Activated CD4-positive, alpha-beta T cell treated with anti-CD3 and anti-CD28 coated beads, Interleukin-2, Interleukin-4, amounts not matched to agents 100 ng/mL and 50 ng/mL, durations not matched to agents 16 hours and 8 hours (primary cell): ENCODE measurements around the gene AIF1L.

Experiments
- DNase-seq: peaks from one replicate; pipeline ENCODE4 v3.0.0-alpha.2; 2020; ENCODE audit warnings: low spot score

Gene AIF1L

DNA sequence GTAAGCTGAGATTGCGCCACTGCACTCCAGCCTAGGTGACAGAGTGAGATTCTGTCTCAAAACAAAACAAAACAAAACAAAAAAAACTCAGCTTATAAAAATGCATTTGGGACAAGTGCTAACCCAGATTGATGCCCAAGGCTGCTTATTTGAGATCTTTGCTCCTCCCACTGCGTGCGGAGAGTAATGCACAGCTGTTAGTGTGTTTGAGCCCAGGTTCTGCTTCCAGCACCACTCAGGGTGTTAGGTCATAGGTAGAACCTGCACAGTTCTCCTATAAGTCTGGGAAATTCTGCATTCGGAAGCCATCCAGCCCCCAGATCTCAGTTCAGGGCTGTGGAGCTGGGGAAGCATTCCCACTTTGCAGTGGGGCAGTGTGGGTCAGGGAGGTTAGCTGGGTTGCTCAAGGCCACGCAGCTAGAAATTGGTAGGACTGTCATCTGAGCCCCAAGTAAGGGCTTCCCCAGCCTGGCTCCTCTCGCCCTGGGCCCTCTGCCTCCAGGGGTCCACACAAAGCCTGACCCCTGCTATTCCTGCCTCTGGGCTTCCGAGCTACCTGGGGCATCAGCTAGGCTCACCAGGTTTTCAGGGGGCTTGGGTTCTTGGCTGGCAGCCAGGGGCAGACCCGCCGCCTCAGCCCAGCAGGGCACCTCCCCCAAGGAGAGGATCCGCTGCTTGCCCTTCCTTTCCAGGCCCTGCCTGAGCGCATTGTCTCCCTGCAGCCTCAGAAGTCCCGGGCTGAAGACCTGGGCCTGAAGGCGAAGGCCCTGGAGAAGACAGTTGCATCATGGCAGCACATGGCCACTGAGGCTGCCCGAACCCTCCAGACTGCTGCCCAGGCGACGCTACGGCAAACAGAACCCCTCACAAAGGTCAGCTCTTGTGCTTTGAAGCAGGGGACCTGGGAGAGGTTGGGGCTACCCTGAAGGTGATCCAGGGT is 17.6 kb upstream of the AIF1L start:
- no peak for DNase-seq

DNA sequence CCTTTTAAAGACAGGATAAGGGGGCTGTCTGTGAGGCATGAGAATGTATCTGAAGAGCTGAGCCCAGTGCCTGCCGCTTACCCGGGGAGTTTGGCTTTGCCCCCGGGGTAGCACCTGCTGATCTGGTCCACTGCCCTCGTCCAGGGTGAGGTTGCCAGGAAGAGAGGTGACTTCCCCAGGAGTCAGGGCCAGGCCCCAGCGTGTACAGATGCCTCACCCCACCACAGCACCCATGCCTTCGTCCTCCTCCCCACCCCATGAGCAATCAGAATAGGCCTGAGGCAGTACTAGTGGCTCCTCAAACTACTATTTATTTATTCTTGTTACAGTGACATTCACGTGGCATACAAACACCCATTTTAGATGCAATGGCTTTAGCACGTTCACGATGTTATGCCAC is 15.7 kb upstream of the AIF1L start:
- DNase-seq, result no peak

DNA sequence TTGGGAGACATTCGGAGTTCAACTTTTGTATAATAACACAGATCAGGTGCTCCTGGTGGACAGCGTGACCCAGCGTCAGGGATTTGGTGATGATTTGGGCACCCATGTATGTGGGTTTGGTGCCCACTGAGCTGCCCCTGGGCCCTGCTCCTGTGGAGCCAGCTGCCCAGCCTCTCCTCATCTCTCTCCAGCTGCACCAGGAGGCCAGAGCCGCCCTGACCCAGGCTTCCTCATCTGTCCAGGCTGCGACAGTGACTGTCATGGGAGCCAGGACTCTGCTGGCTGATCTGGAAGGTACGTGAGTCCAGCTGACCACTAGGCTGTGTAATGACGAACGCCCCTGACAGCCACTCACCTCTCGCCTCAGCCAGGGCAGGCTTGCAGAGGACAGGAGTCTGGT is 14.5 kb upstream of the AIF1L start:
- DNase-seq, result no peak

DNA sequence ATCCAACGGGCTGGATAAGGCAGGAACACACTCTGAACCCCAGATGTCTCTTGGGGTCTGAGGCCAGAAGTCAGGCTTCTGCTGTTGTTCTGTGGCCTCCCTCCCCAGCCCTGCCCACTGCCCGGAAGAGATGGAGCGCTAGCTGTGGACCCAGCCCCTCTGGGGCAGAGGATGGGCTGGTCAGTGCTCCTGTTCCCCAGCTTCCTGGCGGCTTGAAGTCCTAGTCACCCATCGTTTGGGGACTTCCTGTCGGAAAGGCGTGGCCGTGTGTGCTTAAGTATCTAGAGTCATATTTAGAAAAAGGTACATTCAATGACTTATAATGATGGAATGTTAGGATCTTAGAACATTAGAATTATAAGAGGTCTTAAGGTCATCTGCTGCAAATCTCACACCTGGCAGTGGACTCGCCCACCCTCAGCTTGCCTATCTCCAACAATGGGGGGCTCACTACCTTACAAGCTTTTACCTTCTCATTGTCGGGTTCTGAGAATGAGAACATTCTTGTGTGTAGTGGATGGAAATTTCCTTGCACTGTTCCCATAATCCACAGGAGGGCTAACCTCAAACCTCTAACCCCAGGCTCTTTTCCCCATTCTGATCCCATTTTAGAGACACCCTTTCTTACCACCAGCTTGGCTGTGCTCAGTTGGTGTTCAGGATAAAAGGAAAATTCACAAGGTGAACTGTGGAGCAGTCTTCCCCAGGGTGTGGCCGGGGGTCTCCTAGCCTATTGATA is 13.4 kb upstream of the AIF1L start:
- DNase-seq, result no peak

DNA sequence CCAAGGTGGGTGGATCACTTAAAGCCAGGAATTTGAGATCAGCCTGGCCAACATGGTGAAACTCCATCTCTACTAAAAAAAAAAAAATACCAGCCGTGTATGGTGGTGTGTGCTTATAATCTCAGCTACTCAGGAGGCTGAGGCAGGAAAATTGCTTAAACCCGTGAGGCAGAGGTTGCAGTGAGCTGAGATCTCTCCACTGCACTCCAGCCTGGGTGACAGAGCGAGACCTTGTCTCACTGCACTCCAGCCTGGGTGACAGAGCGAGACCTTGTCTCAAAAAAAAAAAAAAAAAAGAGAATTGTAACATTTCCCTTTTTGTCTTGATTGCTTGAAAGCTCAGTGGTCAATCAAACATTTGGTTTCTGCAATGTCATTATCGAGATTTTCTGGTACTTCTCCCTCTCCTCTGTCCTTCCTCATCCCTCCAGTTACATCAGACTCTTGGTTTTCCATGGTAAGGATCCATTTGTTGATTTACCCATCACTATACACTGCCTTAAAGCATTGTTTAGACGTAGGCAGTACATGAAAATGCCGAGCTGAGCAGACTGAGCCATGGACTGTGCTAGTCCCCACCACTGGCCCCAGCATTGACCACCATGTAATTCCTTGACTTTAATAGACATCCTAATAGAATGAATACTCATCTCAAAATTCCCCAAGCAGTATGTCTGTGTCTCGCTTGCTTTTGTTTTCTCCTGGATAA is 11.5 kb upstream of the AIF1L start:
- DNase-seq, result no peak

DNA sequence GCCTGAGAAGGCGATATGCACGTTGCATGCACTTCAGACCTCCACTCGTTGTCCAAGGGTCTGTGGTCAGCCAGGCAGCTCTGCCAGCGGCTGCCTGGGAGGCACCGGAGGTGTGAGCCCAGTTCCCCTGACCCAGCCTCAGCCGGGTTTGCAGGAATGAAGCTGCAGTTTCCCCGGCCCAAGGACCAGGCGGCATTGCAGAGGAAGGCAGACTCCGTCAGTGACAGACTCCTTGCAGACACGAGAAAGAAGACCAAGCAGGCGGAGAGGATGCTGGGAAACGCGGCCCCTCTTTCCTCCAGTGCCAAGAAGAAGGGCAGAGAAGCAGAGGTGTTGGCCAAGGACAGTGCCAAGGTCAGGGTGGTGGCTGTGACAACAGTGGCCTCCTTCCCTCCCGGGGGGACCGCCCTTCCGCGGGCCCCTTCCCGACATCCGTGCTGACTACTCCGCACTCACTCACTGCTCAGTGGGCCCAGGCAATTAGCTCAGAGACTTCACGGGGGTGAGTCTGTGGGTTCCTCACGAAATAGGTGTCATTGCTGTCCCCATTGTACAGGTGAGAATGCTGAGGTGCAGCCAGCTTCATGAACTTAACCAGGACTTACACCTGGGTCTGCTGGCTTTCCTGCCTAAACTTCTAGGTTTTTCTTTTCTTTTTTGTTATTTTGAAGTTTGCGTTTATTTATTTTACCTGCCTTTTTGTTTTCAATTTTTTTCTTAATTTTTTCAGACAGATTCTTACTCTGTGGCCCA is 10.8 kb upstream of the AIF1L start:
- no peak for DNase-seq

DNA sequence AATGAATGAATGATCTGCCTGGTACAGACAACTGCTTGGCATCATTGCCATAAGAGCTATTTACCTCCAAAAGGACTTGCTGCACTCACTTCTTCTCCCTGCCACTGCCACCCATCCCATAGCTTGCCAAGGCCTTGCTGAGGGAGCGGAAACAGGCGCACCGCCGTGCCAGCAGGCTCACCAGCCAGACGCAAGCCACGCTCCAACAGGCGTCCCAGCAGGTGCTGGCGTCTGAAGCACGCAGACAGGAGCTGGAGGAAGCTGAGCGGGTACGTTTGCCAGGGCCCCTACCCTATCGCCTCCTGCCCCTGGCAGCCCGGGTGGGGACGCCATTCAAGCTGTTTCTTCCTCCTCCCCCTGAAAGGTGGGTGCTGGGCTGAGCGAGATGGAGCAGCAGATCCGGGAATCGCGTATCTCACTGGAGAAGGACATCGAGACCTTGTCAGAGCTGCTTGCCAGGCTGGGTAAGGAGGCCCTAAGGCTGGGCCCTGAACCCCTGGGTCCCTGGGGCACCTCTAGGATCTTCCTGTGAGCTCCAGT is 8.9 kb upstream of the AIF1L start:
- DNase-seq, result no peak

DNA sequence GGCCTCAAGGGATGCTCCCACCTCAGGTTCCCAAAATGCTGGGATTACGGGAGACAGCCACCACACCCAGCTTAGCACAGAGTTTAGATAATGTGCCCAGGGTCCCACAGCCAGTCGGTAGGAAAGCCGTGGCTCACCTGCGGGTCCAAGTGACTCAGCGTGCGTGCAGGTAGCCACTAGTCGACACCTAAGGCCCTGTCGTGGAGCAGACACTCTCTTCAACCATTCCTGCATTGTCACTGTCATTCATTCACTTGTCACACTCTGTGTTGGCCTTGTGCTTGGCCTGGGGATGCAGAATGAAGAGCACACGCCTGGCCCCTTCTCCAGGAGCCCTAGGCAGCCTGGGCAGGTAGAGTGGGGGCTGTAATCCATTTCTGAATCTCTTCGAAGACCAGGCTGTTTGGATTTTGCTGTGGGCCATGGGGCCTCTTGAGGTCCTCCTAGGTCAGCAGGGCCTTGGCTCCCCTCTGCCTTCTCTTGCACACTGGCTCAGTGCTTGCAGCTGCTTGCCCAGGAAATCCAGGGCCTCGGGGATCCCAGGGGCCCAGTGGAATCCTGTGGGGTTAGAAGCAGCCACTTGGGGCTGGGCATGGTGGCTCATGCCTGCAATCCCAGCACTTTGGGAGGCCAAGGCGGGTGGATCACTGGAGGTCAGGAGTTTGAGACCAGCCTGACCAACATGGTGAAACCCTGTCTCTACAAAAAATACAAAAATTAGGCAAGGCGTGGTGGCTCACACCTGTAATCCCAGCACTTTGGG is 6.1 kb upstream of the AIF1L start:
- no peak for DNase-seq

DNA sequence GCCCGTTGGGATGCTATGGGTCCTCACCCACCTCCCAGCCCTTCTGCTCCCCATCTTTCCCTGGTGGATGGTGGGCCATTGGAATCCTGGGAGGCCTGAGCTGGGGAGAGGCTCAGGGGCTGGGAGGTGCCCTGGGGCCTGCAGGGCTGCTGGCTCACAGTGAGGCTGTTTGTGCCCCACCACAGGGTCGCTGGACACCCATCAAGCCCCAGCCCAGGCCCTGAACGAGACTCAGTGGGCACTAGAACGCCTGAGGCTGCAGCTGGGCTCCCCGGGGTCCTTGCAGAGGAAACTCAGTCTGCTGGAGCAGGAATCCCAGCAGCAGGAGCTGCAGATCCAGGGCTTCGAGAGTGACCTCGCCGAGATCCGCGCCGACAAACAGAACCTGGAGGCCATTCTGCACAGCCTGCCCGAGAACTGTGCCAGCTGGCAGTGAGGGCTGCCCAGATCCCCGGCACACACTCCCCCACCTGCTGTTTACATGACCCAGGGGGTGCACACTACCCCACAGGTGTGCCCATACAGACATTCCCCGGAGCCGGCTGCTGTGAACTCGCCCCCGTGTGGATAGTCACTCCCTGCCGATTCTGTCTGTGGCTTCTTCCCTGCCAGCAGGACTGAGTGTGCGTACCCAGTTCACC is 4.9 kb upstream of the AIF1L start:
- DNase-seq, result no peak

DNA sequence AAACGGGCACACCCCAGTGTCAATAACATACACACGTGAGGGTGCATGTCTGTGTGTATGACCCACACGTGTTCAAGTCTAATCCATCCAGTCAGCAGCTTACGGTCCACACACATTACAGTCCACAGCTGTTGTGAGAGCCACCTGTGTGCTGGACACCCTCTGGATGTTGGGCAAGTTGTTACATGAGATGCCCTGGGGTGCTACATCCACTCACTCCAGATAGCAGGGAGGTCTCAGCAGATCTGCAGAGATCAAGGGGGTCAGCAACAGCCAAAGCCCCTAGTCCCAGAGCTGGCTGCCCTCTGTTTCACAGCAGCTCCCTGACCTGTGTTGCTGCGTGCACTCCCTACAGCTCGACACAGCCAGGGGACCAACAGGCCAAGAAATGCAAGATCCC is 4.3 kb upstream of the AIF1L start:
- no peak for DNase-seq

DNA sequence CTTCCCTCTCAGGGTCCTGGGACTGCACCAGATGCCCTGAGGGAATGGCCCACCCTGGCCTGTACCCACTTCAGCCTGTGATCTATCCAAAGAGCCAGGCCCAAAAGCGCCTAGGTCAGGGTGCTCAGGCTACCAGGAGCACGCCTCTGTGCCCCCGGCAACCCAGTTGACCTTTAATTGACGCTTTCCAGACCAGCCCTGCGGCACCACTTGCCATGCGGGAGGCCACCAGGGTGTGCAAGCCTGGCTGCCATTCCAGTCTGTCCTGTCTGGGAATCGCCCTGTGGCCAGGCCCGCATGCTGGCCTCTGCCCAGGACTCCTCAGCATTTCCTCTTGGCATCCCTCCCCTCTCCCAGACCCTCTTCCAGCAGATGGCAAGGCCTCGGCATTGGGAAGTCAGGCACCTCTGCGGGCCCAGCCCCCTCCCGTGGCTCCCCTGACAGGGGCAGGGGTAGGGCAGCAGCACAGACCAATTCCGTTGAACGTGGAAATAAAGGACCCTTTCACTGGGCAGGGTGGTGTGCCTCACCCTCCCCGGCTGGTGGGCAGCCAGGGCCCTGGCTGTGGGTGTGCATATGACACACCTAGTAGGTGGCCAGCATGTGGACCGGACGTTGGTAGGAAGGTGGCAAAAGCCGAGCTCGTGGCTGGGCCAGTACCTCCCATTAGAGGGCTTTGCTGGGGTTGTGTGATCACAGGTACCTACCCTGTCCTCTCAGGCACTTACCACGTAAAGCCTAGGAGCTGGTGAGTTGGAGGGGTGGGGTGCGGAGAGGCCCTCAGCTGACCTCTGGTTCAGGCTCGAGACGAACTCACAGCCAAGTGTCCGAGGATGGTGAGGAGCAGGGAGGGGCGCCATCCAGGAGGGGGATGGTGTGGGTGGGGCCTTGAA is 3.5 kb upstream of the AIF1L start:
- no peak for DNase-seq

DNA sequence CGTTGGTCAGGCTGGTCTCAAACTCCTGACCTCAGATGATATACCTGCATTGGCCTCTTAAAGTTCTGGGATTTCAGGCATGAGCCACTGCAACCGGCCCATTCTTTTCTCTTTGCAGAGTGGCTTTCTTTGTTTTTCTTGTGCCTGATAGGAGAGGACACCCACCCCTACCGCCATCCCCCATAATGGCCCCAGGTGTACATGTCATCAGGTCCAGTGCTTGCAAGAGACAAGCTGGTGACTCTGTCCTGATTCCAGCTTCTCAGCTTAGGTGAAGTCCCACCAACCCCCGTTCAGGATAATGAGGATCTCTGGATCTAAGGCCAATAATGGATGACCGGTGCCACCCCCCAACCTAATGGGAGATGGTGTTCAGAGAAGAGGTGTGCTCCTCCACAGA is 2.3 kb upstream of the AIF1L start:
- no peak for DNase-seq

DNA sequence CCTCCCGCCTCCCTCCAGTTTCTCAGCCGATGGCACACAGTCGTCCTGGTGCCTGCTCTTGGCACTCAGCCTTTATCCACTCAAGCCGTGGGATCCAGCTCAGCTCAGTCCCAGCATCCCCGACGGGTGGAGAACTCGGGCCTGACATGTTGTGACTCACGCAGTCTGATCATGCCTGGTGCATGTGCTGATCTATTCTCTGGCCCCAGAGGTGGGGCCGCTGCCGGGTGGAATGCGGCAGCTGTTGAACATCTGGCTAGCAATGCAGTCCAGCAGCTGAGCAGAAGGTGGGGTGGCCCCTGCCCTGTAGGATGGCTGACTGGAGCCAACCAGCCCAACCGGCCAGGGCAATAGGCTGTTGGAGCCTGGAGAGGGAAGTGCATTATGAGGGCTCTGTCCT is 1.7 kb upstream of the AIF1L start:
- no peak for DNase-seq

DNA sequence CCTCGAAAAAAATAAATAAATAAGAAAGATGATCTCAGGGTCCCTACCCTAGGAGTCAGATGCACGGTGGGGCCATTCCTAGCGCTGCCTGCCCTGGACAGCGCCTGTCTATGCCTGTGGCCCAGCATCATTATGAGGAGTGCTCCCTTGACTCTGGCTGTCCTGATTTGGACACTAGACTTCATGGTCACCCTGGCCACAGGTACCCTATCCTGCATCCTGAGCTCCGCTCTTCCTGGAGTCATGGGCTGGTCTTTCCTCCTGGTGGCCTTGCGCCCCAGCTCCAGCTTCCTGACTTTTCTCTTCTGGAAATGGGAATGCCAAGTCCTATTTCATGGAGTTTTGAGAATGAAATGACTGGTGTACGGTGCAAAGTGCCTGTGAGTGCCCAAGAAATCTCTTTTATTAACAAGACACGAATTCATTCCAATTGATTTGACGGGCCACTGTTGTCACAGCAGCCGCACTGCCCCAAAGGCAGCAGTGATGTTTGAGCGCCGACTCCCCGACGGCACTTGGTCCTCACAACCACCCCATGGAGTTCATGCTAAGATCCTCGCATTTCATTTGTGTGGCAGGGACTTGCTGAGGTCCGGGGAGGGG is 564 bp upstream of the AIF1L start:
- no peak for DNase-seq

DNA sequence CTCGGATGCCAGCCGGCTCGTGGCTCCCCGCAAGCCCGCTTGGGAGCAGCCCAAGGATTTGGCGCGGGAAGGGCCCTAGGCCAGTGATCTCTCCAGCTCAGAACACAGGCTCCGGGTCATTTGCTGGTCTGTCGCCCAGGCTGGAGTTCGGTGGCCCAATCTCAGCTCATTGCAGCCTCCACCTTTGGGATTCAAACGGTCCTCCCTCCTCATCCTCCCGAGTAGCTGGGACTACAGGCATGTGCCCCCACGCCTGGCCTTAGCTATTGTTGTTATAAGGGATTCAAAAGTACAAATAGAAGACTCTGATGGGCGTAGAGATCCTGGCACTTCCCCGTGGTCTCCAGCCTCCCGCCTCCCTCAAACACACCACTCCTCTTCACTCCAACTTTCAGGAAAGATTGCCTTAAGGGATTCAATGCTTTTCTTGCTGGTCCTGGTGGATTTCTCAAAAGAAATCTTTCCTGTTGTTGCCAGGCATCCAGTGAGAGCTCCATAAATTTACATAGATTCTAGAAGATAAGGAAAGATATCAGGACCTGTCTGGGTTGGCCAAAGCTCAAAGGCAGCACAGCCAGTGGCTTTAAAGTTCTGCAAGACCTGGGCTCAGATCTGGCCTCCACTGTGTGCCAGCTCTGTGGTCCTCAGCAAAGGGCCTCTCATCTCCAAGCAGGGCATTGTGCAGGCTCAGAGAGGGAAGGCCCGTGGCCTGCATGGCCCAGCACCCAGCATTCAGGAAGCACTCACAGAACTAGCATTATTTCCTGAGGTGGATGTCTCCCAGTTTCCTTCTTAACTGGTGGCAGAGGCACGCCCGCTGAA is 1.0 kb downstream of the AIF1L start:
- no peak for DNase-seq

DNA sequence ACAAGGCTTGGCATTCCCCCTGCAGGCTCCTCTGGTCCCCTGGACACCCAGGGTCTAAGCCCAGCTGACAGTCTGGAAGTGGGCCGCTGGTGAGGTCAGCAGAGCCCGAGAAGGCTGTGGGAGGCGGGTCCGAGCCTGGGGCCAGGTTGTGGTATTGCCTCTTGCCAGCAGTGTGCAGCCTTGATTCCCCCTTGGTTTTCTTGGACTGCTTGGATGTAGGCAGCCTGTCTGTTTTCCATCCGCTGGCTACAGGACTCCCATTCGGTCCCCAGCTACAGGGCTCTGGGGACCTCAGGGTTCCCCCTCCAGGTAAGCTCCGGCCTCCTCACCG is 1.6 kb downstream of the AIF1L start:
- DNase-seq, result no peak

DNA sequence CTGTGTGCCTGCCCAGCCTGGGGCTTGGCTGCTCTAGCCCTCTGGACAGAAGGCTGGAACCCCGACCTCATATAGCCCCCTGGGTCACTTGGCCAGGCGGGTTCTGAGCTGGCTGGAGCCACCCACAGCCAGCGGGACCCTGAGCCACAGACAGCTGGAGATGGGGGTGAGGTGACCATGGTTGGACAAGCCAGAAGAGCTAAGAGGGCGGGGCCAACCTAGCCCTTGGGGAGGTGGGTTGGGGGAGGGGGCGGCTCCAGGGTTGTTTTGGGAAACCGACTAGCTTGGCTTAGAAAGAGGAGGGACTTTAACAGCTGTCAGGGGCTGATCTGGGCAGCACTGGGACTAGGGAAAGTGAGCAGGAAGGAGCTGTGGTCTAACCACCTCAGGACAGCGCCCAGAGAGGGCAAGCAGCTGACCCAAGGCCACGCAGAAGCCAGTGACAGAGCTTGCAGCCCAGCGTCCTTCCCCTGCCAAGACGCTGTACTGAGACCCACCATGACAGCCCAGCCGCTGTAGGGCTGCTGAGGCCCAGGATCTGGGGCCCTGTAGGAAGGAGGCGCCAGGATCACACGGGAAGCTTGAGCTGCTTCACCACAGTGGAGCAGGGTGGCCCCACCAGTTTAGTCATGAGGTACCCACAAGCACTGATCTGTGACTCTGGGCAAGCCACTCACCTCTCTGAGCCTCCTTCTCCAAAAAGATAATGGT is 2.2 kb downstream of the AIF1L start:
- DNase-seq, result no peak
